Fibroblast of mammary gland (primary cell): ENCODE results near the gene CNTN5.

Source experiments
- DNase-seq: peaks from one replicate; pipeline ENCODE4 v3.0.0-alpha.2; 2010; ENCODE audit warnings: low read depth
- H3K4me3 ChIP-seq: 2 replicates; pipeline ENCODE4 v1.5.1; 2011; ENCODE audit warnings: low read depth, mild to moderate bottlenecking, low read length, moderate library complexity; ENCODE audit not compliant: control insufficient read depth
- TF ChIP-seq, protein P1 (sequence below): conservative IDR thresholded peaks from 2 replicates; pipeline ENCODE4 v1.5.1; 2011; ENCODE audit warnings: low read depth, low read length, inconsistent platforms; ENCODE audit not compliant: control insufficient read depth, insufficient read depth

Gene CNTN5

DNA sequence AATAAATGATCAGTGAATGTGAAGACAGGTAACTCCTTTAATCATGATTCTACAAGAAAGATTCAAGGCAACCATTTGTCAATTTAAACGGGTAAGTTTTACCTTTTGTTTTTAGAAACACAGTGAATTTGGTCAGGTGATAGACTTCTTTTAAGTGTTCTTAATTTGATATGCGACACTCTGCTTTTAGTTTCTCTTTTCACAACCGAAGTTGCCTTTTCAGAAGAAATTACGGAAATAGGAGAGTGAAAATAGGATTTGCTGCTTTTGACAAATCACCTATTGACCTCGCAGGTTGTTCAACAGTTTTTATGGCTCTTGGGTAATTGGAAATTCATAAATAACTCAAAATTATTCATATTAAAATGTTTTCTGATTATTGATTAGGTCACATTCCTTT, 142.1 kb downstream of the CNTN5 start:
- TF ChIP-seq, protein P1, sequence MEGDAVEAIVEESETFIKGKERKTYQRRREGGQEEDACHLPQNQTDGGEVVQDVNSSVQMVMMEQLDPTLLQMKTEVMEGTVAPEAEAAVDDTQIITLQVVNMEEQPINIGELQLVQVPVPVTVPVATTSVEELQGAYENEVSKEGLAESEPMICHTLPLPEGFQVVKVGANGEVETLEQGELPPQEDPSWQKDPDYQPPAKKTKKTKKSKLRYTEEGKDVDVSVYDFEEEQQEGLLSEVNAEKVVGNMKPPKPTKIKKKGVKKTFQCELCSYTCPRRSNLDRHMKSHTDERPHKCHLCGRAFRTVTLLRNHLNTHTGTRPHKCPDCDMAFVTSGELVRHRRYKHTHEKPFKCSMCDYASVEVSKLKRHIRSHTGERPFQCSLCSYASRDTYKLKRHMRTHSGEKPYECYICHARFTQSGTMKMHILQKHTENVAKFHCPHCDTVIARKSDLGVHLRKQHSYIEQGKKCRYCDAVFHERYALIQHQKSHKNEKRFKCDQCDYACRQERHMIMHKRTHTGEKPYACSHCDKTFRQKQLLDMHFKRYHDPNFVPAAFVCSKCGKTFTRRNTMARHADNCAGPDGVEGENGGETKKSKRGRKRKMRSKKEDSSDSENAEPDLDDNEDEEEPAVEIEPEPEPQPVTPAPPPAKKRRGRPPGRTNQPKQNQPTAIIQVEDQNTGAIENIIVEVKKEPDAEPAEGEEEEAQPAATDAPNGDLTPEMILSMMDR, result no peak
- no peak overlapping the region for H3K4me3 ChIP-seq
- no peak for DNase-seq

GRCh38 chr11:99170591-99170990, 149.8 kb downstream of the CNTN5 start:
- TF ChIP-seq, protein P1, result no peak
- no peak overlapping the region for H3K4me3 ChIP-seq
- no peak for DNase-seq

DNA sequence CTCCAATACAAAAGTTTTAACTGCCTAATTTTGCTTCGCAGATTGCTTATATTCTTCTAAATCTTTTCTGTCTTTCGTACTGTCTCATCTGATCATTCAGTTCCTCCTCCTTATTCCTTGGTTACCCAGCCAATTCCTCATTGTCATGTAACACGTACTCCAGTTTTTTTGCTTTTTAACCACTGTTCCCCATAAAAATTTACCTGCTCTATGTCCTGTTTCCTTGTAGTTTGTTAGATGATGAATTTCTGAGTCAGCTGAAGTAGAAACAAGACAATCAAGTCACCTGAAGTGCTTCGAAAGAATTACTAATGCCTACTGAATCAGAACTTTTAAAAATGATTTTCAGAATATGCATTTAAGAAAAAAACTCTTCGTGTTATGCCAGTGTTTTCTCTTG, 150.6 kb downstream of the CNTN5 start:
- TF ChIP-seq, protein P1, result no peak
- DNase-seq, result no peak
- H3K4me3 ChIP-seq, result no peak overlapping the region

DNA sequence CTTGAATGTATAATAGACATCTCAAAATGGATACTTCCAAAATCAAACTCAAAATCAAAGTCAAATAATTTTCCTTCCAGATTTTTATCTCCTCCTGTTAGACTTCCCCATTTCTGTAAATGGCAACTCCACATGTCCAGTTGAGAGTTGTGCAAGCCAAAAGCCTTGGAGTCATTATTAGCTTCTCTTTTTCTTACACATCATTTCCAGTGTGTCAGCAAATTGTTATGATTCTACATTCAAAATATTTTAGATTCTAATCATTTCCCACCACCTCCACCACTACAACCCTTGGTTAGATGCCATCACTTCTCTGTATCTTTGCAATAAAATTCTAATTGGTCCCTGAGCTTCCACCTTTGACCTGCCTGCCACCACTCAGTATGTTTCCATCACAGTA, 155.7 kb downstream of the CNTN5 start:
- TF ChIP-seq, protein P1, result no peak
- no peak overlapping the region for H3K4me3 ChIP-seq
- no peak for DNase-seq

GRCh38 chr11:99177446-99177845, 156.7 kb downstream of the CNTN5 start:
- TF ChIP-seq, protein P1, result no peak
- DNase-seq, result no peak
- no peak overlapping the region for H3K4me3 ChIP-seq

DNA sequence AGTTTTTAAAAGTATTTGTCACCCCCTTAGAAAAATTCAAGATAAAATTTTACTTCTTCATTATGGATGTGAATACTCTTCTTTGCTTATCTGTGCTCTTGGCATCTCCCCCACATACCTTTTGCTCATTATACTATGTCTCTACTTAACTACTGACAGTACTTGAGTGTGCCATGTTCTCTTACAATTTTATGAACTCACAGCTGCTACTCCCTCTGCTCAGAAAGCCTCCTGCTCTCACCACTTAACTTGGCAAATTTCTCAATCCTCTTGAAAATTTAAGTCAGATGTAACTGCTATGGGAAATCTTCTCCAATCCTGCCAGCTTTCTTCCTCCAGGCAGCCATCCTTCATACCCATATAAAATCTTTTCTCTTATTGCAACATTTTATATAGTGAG, 163.4 kb downstream of the CNTN5 start:
- TF ChIP-seq, protein P1, result no peak
- no peak overlapping the region for H3K4me3 ChIP-seq
- DNase-seq, result no peak

DNA sequence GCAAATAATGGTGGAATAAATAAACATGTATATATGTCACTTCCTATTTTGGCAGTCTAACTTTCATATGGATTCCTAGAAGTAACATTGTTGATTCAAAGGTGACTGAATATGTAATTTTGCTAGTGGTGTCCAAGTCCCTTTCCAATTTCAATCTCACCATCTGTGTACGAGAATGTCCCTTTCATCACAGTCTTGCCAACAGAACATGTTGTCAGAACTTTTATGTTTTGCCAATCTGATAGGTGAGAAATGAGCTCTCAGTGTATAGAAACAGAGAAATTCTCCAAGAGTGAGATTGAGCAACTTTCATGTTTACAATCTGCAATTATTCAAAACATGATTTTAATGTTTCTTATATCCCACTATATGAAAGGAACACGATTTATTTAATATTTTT, 167.5 kb downstream of the CNTN5 start:
- H3K4me3 ChIP-seq, result no peak overlapping the region
- TF ChIP-seq, protein P1, result no peak
- DNase-seq, result no peak
